GM12891 (cell line): ENCODE results near the gene CRPPA.
"Not testable (repeated sequence)": the region's sequence is repeated elsewhere in the genome, so short reads cannot be mapped to it uniquely, and the experiment has no call there.

Source experiments
- DNase-seq: peaks from one replicate; pipeline ENCODE4 v3.0.0; 2011; ENCODE audit warnings: low spot score; ENCODE audit not compliant: insufficient read length
- FAIRE-seq: peaks from 2 replicates; lab custom pipeline; 2011; peaks lifted over from hg19 to GRCh38; lab: Jason Lieb, UNC
- PAX5 ChIP-seq: IDR thresholded peaks from 2 replicates; pipeline ENCODE4 v1.6.1; 2011; ENCODE audit warnings: low read length, moderate library complexity, mild to moderate bottlenecking; ENCODE audit not compliant: insufficient read depth, severe bottlenecking
- POLR2A ChIP-seq: IDR thresholded peaks from 2 replicates; pipeline ENCODE4 v1.6.1; 2011; ENCODE audit warnings: low read depth, low read length, control low read depth
- POLR2AphosphoS5 ChIP-seq: IDR thresholded peaks from 2 replicates; pipeline ENCODE4 v1.6.1; 2011; ENCODE audit warnings: low read depth, low read length, control low read depth
- POU2F2 ChIP-seq: IDR thresholded peaks from 2 replicates; pipeline ENCODE4 v1.6.1; 2011; ENCODE audit warnings: low read depth, mild to moderate bottlenecking, control low read depth, low read length, moderate library complexity
- SPI1 ChIP-seq: IDR thresholded peaks from 2 replicates; pipeline ENCODE4 v1.6.1; 2011; ENCODE audit warnings: low read depth, low read length, control low read depth
- TAF1 ChIP-seq: IDR thresholded peaks from 2 replicates; pipeline ENCODE4 v1.6.1; 2011; ENCODE audit warnings: low read depth, low read length, control low read depth

CRPPA gene

GRCh38 chr7:16399916-16400892, 21.1 kb downstream of the CRPPA start:
- DNase-seq (no peak), FAIRE-seq (peak; percentile 63)
- TF ChIP-seq TAF1, result no peak
- TF ChIP-seq POLR2A, result no peak
- no peak for TF ChIP-seq POLR2AphosphoS5
- no peak for TF ChIP-seq PAX5
- no peak for TF ChIP-seq SPI1
- TF ChIP-seq POU2F2, result no peak

GRCh38 chr7:16399265-16399831, 22.0 kb downstream of the CRPPA start:
- DNase-seq, result no peak
- TF ChIP-seq POLR2AphosphoS5 (no peak), TAF1 (no peak), POU2F2 (no peak), SPI1 (no peak), POLR2A (no peak), PAX5 (no peak)
- FAIRE-seq, result peak; percentile 69

- DNase-seq (no peak), FAIRE-seq (peak; percentile 82)
- no peak for TF ChIP-seq POU2F2
- TF ChIP-seq SPI1, result no peak
- TF ChIP-seq PAX5, result no peak
- TF ChIP-seq POLR2AphosphoS5, result no peak
- no peak for TF ChIP-seq TAF1
- TF ChIP-seq POLR2A, result no peak
These were observed 23.0 kb downstream of the CRPPA start for GRCh38 chr7:16398146-16399017.

GRCh38 chr7:16397501-16398145, 23.7 kb downstream of the CRPPA start:
- FAIRE-seq, result no peak
- TF ChIP-seq POLR2A (no peak), POU2F2 (no peak), PAX5 (no peak), SPI1 (no peak), POLR2AphosphoS5 (no peak), TAF1 (no peak)
- no peak for DNase-seq

- DNase-seq (no peak), FAIRE-seq (peak; percentile 85)
- no peak for TF ChIP-seq PAX5
- no peak for TF ChIP-seq POLR2AphosphoS5
- no peak for TF ChIP-seq POLR2A
- TF ChIP-seq SPI1, result no peak
- TF ChIP-seq TAF1, result no peak
- TF ChIP-seq POU2F2, result no peak
These were observed 24.4 kb downstream of the CRPPA start for GRCh38 chr7:16396766-16397500.

GRCh38 chr7:16395121-16395520, 26.2 kb downstream of the CRPPA start:
- FAIRE-seq (no peak), DNase-seq (no peak)
- TF ChIP-seq POU2F2, result no peak
- no peak for TF ChIP-seq SPI1
- TF ChIP-seq TAF1, result no peak

GRCh38 chr7:16393862-16394422, 27.4 kb downstream of the CRPPA start:
- no peak for FAIRE-seq
- no peak for DNase-seq
- TF ChIP-seq TAF1 (no peak), POU2F2 (no peak), PAX5 (no peak), POLR2A (no peak), SPI1 (no peak), POLR2AphosphoS5 (no peak)

- FAIRE-seq, result no peak
- no peak for TF ChIP-seq TAF1
- TF ChIP-seq POU2F2, result no peak
- TF ChIP-seq POLR2AphosphoS5, result no peak
- TF ChIP-seq SPI1, result no peak
- TF ChIP-seq POLR2A, result no peak
- no peak for TF ChIP-seq PAX5
- DNase-seq, result no peak
These were observed 28.3 kb downstream of the CRPPA start for GRCh38 chr7:16392990-16393523.

GRCh38 chr7:16383786-16384185, 37.6 kb downstream of the CRPPA start:
- FAIRE-seq, DNase-seq: not testable (repeated sequence)

- not testable (repeated sequence) for DNase-seq, FAIRE-seq
These were observed 38.2 kb downstream of the CRPPA start for GRCh38 chr7:16383103-16383502.
